IPS DF 6.9 (cell line): ENCODE results near the gene CFDP1.

Experiments
- DNase-seq: peaks from one replicate; pipeline ENCODE4 v3.0.0-alpha.2; 2013; ENCODE audit warnings: low read depth, low spot score
- H3K27ac ChIP-seq: one replicate; pipeline ENCODE4 v1.5.1; 2013; ENCODE audit warnings: low read length, control low read depth
- H3K27me3 ChIP-seq: 2 replicates; pipeline ENCODE4 v1.6.1; 2013; ENCODE audit warnings: mild to moderate bottlenecking, low read length; ENCODE audit not compliant: control insufficient read depth, insufficient read depth
- H3K36me3 ChIP-seq: 2 replicates; pipeline ENCODE4 v1.6.1; 2013; ENCODE audit warnings: low read length; ENCODE audit not compliant: control insufficient read depth, insufficient read depth
- H3K4me1 ChIP-seq: 2 replicates; pipeline ENCODE4 v1.6.1; 2013; ENCODE audit warnings: low read length; ENCODE audit not compliant: control insufficient read depth, insufficient read depth
- H3K4me3 ChIP-seq: 2 replicates; pipeline ENCODE4 v1.5.1; 2013; ENCODE audit warnings: mild to moderate bottlenecking, low read length
- H3K9me3 ChIP-seq: 2 replicates; pipeline ENCODE4 v1.6.1; 2013; ENCODE audit warnings: low read length, inconsistent platforms; ENCODE audit not compliant: control insufficient read depth, insufficient read depth
- WGBS: extraction: QIAGEN DNeasy Blood & Tissue Kit; methylation state at CpG from one replicate; pipeline ENCODE4 v1.1.7; 2013; ENCODE audit warnings: mixed read lengths, missing lambda C conversion rate; ENCODE audit not compliant: insufficient read length, insufficient coverage; 5-methylcytosine and 5-hydroxymethylcytosine counted together

The CFDP1 gene

GRCh38 chr16:75260851-75261589 is 172.3 kb downstream of the CFDP1 start:
- Histone ChIP-seq H3K9me3 (no peaks in the 10 kb centered on the region), H3K4me3 (no peak overlapping the region), H3K36me3 (peaks cover 6% of the 10 kb centered on the region; the same call in 1 of the 2 replicates), H3K4me1 (peaks cover 18% of the 10 kb centered on the region), H3K27ac (no peak overlapping the region), H3K27me3 (no peaks in the 10 kb centered on the region)
- WGBS, result no CpG with 5 or more reads among the region's 10 CpGs
- no peak for DNase-seq

GRCh38 chr16:75258807-75259141 is 174.5 kb downstream of the CFDP1 start:
- no peak for DNase-seq
- H3K27ac ChIP-seq, result no peak overlapping the region
- H3K4me1 ChIP-seq, result peaks cover 28% of the 10 kb centered on the region
- no peaks in the 10 kb centered on the region for H3K9me3 ChIP-seq
- no peak overlapping the region for H3K4me3 ChIP-seq
- H3K36me3 ChIP-seq, result peaks cover 6% of the 10 kb centered on the region; the same call in 1 of the 2 replicates
- H3K27me3 ChIP-seq, result no peaks in the 10 kb centered on the region
- WGBS, result no CpG with 5 or more reads among the region's 6 CpGs

GRCh38 chr16:75257886-75258806 is 175.2 kb downstream of the CFDP1 start:
- no peak overlapping the region for H3K4me3 ChIP-seq
- H3K27ac ChIP-seq, result no peak overlapping the region
- no CpG with 5 or more reads among the region's 21 CpGs for WGBS
- H3K27me3 ChIP-seq, result no peaks in the 10 kb centered on the region
- H3K9me3 ChIP-seq, result no peaks in the 10 kb centered on the region
- DNase-seq, result no peak
- peaks cover 6% of the 10 kb centered on the region; the same call in 1 of the 2 replicates for H3K36me3 ChIP-seq
- H3K4me1 ChIP-seq, result peaks cover 29% of the 10 kb centered on the region

- Histone ChIP-seq H3K27ac (no peak overlapping the region), H3K27me3 (no peaks in the 10 kb centered on the region), H3K36me3 (no peaks in the 10 kb centered on the region), H3K4me3 (no peak overlapping the region), H3K9me3 (no peaks in the 10 kb centered on the region), H3K4me1 (peaks cover 39% of the 10 kb centered on the region)
- WGBS, result no CpG with 5 or more reads among the region's 14 CpGs
- DNase-seq, result no peak
Observed at GRCh38 chr16:75256696-75257343, 176.5 kb downstream of the CFDP1 start.

GRCh38 chr16:75256059-75256571 is 177.2 kb downstream of the CFDP1 start:
- no CpG with 5 or more reads among the region's 12 CpGs for WGBS
- DNase-seq, result no peak
- Histone ChIP-seq H3K4me3 (no peak overlapping the region), H3K36me3 (no peaks in the 10 kb centered on the region), H3K27me3 (no peaks in the 10 kb centered on the region), H3K27ac (no peak overlapping the region), H3K9me3 (no peaks in the 10 kb centered on the region), H3K4me1 (peaks cover 34% of the 10 kb centered on the region)

- H3K4me3 ChIP-seq, result no peak overlapping the region
- peak overlapping the region; percentile 52 for H3K27ac ChIP-seq
- no peak for DNase-seq
- H3K27me3 ChIP-seq, result no peaks in the 10 kb centered on the region
- H3K9me3 ChIP-seq, result no peaks in the 10 kb centered on the region
- WGBS, result no CpG with 5 or more reads among the region's 5 CpGs
- peaks cover 39% of the 10 kb centered on the region for H3K4me1 ChIP-seq
- no peaks in the 10 kb centered on the region for H3K36me3 ChIP-seq
Observed at GRCh38 chr16:75254359-75254837, 178.9 kb downstream of the CFDP1 start.

GRCh38 chr16:75252946-75253911 is 180.1 kb downstream of the CFDP1 start:
- DNase-seq, result peak; percentile 85
- Histone ChIP-seq H3K4me3 (no peak overlapping the region), H3K9me3 (no peaks in the 10 kb centered on the region), H3K27me3 (no peaks in the 10 kb centered on the region), H3K27ac (peak overlapping the region; percentile 72), H3K36me3 (0 out of 2 replicates have a peak, but pooled peaks cover 2% of the 10 kb centered on the region), H3K4me1 (peaks cover 43% of the 10 kb centered on the region)
- whole genome bisulfite sequencing, result no CpG with 5 or more reads among the region's 15 CpGs

- no peak for DNase-seq
- Histone ChIP-seq H3K9me3 (no peaks in the 10 kb centered on the region), H3K27me3 (no peaks in the 10 kb centered on the region), H3K36me3 (0 out of 2 replicates have a peak, but pooled peaks cover 2% of the 10 kb centered on the region), H3K4me3 (no peak overlapping the region; the same call in 1 of the 2 replicates), H3K4me1 (peaks cover 43% of the 10 kb centered on the region), H3K27ac (peak overlapping the region; percentile 72)
- WGBS, result no CpG with 5 or more reads among the region's 24 CpGs
Observed at GRCh38 chr16:75252049-75252864, 181.0 kb downstream of the CFDP1 start.
